ENCODE results near the gene NTM. TPM values are rescaled to one million over a fixed set of nuclear protein-coding genes. Genes with fewer than 3 reads are reported as not detected.

The NTM gene
- polyA plus RNA-seq, 1 donor from 2014 or later = 39.4 TPM

- Histone ChIP-seq H3F3A (ENCODE audit: insufficient read depth, low read length, poor library complexity, severe bottlenecking) (no peaks in the 10 kb centered on the region), H3K4me3 (ENCODE audit: low read length) (no peak overlapping the region), H2AFZ (ENCODE audit: low read depth, low read length) (no peak overlapping the region), H3K36me3 (ENCODE audit: insufficient read depth, low read length) (no peaks in the 10 kb centered on the region), H3K9me3 (ENCODE audit: low read length) (no peaks in the 10 kb centered on the region), H3K9me2 (ENCODE audit: insufficient read depth, low read length) (no peaks in the 10 kb centered on the region), H3K79me2 (replicated peaks; ENCODE audit: insufficient read depth, low read length) (no peaks in the 10 kb centered on the region), H3K9ac (ENCODE audit: low read length) (no peak overlapping the region), H3K27me3 (ENCODE audit: insufficient read depth, low read depth, low read length) (no peaks in the 10 kb centered on the region), H3K27ac (ENCODE audit: low read length) (no peak overlapping the region), H4K20me1 (ENCODE audit: insufficient read depth) (no peaks in the 10 kb centered on the region), H3K4me2 (ENCODE audit: low read length) (no peak overlapping the region)
- peak; percentile 62 for TF ChIP-seq CTCF (IDR thresholded peaks at IDR 0.05; ENCODE audit: poor library complexity, severe bottlenecking)
- no peak for TF ChIP-seq TAF1 (IDR thresholded peaks at IDR 0.05; ENCODE audit: low read depth)
- TF ChIP-seq RAD21 (conservative IDR thresholded peaks at IDR 0.05) = peak; percentile 66
- TF ChIP-seq EP300 (conservative IDR thresholded peaks at IDR 0.05; ENCODE audit: poor library complexity, severe bottlenecking) = no peak
- TF ChIP-seq SMC3 (conservative IDR thresholded peaks at IDR 0.05; ENCODE audit: poor library complexity) = peak; percentile 57
- no peak for TF ChIP-seq MXI1 (conservative IDR thresholded peaks at IDR 0.05; ENCODE audit: poor library complexity, severe bottlenecking)
Measured at GRCh38 chr11:131693756-131694155, 323.3 kb downstream of the NTM start.

- H3K27ac ChIP-seq (ENCODE audit: low read length) = no peak overlapping the region
Measured at GRCh38 chr11:131694526-131695424, 324.4 kb downstream of the NTM start.

More at GRCh38 chr11:131694526-131695424, 324.4 kb downstream of the NTM start:
- Histone ChIP-seq H3K9me3 (ENCODE audit: low read length) (no peaks in the 10 kb centered on the region), H2AFZ (ENCODE audit: low read depth, low read length) (no peak overlapping the region), H3K9me2 (ENCODE audit: insufficient read depth, low read length) (no peaks in the 10 kb centered on the region), H4K20me1 (ENCODE audit: insufficient read depth) (no peaks in the 10 kb centered on the region), H3K27me3 (ENCODE audit: insufficient read depth, low read depth, low read length) (no peaks in the 10 kb centered on the region), H3K79me2 (replicated peaks; ENCODE audit: insufficient read depth, low read length) (no peaks in the 10 kb centered on the region), H3F3A (ENCODE audit: insufficient read depth, low read length, poor library complexity, severe bottlenecking) (no peaks in the 10 kb centered on the region), H3K36me3 (ENCODE audit: insufficient read depth, low read length) (no peaks in the 10 kb centered on the region), H3K9ac (ENCODE audit: low read length) (no peak overlapping the region), H3K4me3 (ENCODE audit: low read length) (no peak overlapping the region), H3K4me2 (ENCODE audit: low read length) (no peak overlapping the region)
- no peak for TF ChIP-seq TAF1 (IDR thresholded peaks at IDR 0.05; ENCODE audit: low read depth)
- no peak for TF ChIP-seq EZH2 (IDR thresholded peaks at IDR 0.05; ENCODE audit: borderline replicate concordance, insufficient read depth, low read length, poor library complexity, severe bottlenecking)
- TF ChIP-seq EP300 (conservative IDR thresholded peaks at IDR 0.05; ENCODE audit: poor library complexity, severe bottlenecking) = no peak
- peak; percentile 90 for TF ChIP-seq RAD21 (conservative IDR thresholded peaks at IDR 0.05)
- TF ChIP-seq MXI1 (conservative IDR thresholded peaks at IDR 0.05; ENCODE audit: poor library complexity, severe bottlenecking) = no peak
- TF ChIP-seq CTCF (IDR thresholded peaks at IDR 0.05; ENCODE audit: poor library complexity, severe bottlenecking) = peak; percentile 92
- peak; percentile 90 for TF ChIP-seq SMC3 (conservative IDR thresholded peaks at IDR 0.05; ENCODE audit: poor library complexity)

All from neural cell (in vitro differentiated cells).